ENCODE results near the gene CD84.
A peak's percentile ranks its signal among the peaks of the same experiment; 100 is the strongest.

Gene CD84

GRCh38 chr1:160619742-160620277, 40.5 kb upstream of the CD84 start:
- DNase-seq (ENCODE audit: low read depth) = no peak
- no peak for TF ChIP-seq CTCF (IDR thresholded peaks at IDR 0.05; ENCODE audit: low read length, missing control alignments)
- H3K4me3 ChIP-seq (replicated peaks; ENCODE audit: low read depth, low read length) = no peak overlapping the region

- H3K4me3 ChIP-seq (replicated peaks; ENCODE audit: low read depth, low read length) = no peak overlapping the region
- DNase-seq (ENCODE audit: low read depth) = no peak
- peak; percentile 25 for TF ChIP-seq CTCF (IDR thresholded peaks at IDR 0.05; ENCODE audit: low read length, missing control alignments)
Observed at GRCh38 chr1:160618763-160619274, 39.5 kb upstream of the CD84 start.

- H3K4me3 ChIP-seq (replicated peaks; ENCODE audit: low read depth, low read length) = no peak overlapping the region
- no peak for DNase-seq (ENCODE audit: low read depth)
- TF ChIP-seq CTCF (IDR thresholded peaks at IDR 0.05; ENCODE audit: low read length, missing control alignments) = no peak
Observed at GRCh38 chr1:160618327-160618726, 39.0 kb upstream of the CD84 start.

- no peak overlapping the region for H3K4me3 ChIP-seq (replicated peaks; ENCODE audit: low read depth, low read length)
- DNase-seq (ENCODE audit: low read depth) = no peak
- no peak for TF ChIP-seq CTCF (IDR thresholded peaks at IDR 0.05; ENCODE audit: low read length, missing control alignments)
Observed at GRCh38 chr1:160615660-160616059, 36.4 kb upstream of the CD84 start.

- no peak overlapping the region for H3K4me3 ChIP-seq (replicated peaks; ENCODE audit: low read depth, low read length)
- TF ChIP-seq CTCF (IDR thresholded peaks at IDR 0.05; ENCODE audit: low read length, missing control alignments) = no peak
- no peak for DNase-seq (ENCODE audit: low read depth)
Observed at GRCh38 chr1:160614410-160614809, 35.1 kb upstream of the CD84 start.

- H3K4me3 ChIP-seq (replicated peaks; ENCODE audit: low read depth, low read length) = no peak overlapping the region
- no peak for DNase-seq (ENCODE audit: low read depth)
- TF ChIP-seq CTCF (IDR thresholded peaks at IDR 0.05; ENCODE audit: low read length, missing control alignments) = no peak
Observed at GRCh38 chr1:160612613-160613218, 33.4 kb upstream of the CD84 start.
